Measurements from ENCODE around the gene KIFC1. TPM values are rescaled to one million over a fixed set of nuclear protein-coding genes. Genes with fewer than 3 reads are reported as not detected.

KIFC1 gene
- total and polyA plus RNA-seq, 9 of the 15 experiments (the other 6 are each of a cell fraction or from before 2014, with no cell fraction given), result 1.3 to 95.2 (median 76.9) TPM

- TF ChIP-seq ZNF124 (CRISPR knock-in tag; IDR thresholded peaks at IDR 0.05) (no peak), ZKSCAN3 (CRISPR knock-in tag; IDR thresholded peaks at IDR 0.05) (no peak), ZNF134 (CRISPR knock-in tag; conservative IDR thresholded peaks at IDR 0.05) (no peak), CC2D1A (IDR thresholded peaks at IDR 0.05) (peak; percentile 52; the same call in 1 of the 2 replicates), OTX1 (CRISPR knock-in tag; IDR thresholded peaks at IDR 0.05) (peak; percentile 73; the same call in 1 of the 2 replicates), ZNF140 (CRISPR knock-in tag; IDR thresholded peaks at IDR 0.05) (no peak), KLF10 (CRISPR knock-in tag; IDR thresholded peaks at IDR 0.05) (no peak), ILF3 (IDR thresholded peaks at IDR 0.05; ENCODE audit: borderline replicate concordance) (no peak), LEF1 (IDR thresholded peaks at IDR 0.05) (no peak), TRIM24 (IDR thresholded peaks at IDR 0.05) (0 out of 4 replicates have a peak, but pooled peaks of 1 of the 2 experiments have one; percentile 22), PYGO2 (tag; IDR thresholded peaks at IDR 0.05) (no peak), ZNF644 (tag; IDR thresholded peaks at IDR 0.05; ENCODE audit: low read depth) (no peak), NUFIP1 (IDR thresholded peaks at IDR 0.05; ENCODE audit: partially characterized antibody) (no peak), BHLHE40 (IDR thresholded peaks at IDR 0.05; ENCODE audit: low read length) (0 out of 2 replicates have a peak, but pooled peaks have one; percentile 8), PHB2 (IDR thresholded peaks at IDR 0.05; ENCODE audit: low read depth) (peak; percentile 51; the same call in 1 of the 2 replicates), ZBED1 (IDR thresholded peaks at IDR 0.05) (no peak), MYBL2 (IDR thresholded peaks at IDR 0.05; ENCODE audit: low read depth) (no peak), MYBL2 (CRISPR knock-in tag; IDR thresholded peaks at IDR 0.05; ENCODE audit: borderline replicate concordance) (no peak), SMC3 (conservative IDR thresholded peaks at IDR 0.05; ENCODE audit: insufficient read depth, low read depth, low read length) (no peak), ZBTB5 (IDR thresholded peaks at IDR 0.05) (0 out of 2 replicates have a peak, but pooled peaks have one; percentile 39), RFX1 (IDR thresholded peaks at IDR 0.05) (no peak), IRF2 (CRISPR knock-in tag; IDR thresholded peaks at IDR 0.05) (no peak), FOXA3 (CRISPR knock-in tag; conservative IDR thresholded peaks at IDR 0.05 in 1 of 2, IDR thresholded peaks at IDR 0.05 in 1 of 2) (no peak), MEIS2 (IDR thresholded peaks at IDR 0.05; ENCODE audit: partially characterized antibody) (no peak), MXI1 (IDR thresholded peaks at IDR 0.05; ENCODE audit: low read depth, low read length) (no peak), USF1 (CRISPR knock-in tag; IDR thresholded peaks at IDR 0.05) (0 out of 2 replicates have a peak, but pooled peaks have one; percentile 23), SNIP1 (IDR thresholded peaks at IDR 0.05; ENCODE audit: low read depth) (no peak)
- TF ChIP-seq, protein P1, sequence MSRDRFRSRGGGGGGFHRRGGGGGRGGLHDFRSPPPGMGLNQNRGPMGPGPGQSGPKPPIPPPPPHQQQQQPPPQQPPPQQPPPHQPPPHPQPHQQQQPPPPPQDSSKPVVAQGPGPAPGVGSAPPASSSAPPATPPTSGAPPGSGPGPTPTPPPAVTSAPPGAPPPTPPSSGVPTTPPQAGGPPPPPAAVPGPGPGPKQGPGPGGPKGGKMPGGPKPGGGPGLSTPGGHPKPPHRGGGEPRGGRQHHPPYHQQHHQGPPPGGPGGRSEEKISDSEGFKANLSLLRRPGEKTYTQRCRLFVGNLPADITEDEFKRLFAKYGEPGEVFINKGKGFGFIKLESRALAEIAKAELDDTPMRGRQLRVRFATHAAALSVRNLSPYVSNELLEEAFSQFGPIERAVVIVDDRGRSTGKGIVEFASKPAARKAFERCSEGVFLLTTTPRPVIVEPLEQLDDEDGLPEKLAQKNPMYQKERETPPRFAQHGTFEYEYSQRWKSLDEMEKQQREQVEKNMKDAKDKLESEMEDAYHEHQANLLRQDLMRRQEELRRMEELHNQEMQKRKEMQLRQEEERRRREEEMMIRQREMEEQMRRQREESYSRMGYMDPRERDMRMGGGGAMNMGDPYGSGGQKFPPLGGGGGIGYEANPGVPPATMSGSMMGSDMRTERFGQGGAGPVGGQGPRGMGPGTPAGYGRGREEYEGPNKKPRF (IDR thresholded peaks at IDR 0.05; ENCODE audit: low read depth, low read length), result no peak
Observed at GRCh38 chr6:33439956-33440648, 48.5 kb downstream of the KIFC1 start (continued).
